Measurements from ENCODE around the gene TRIM17. TPM values are rescaled to one million over a fixed set of nuclear protein-coding genes. Genes with fewer than 3 reads are reported as not detected.

The TRIM17 gene
- total RNA-seq, 2 donors from 2014 or later: 1.7 to 1.9 TPM

DNA sequence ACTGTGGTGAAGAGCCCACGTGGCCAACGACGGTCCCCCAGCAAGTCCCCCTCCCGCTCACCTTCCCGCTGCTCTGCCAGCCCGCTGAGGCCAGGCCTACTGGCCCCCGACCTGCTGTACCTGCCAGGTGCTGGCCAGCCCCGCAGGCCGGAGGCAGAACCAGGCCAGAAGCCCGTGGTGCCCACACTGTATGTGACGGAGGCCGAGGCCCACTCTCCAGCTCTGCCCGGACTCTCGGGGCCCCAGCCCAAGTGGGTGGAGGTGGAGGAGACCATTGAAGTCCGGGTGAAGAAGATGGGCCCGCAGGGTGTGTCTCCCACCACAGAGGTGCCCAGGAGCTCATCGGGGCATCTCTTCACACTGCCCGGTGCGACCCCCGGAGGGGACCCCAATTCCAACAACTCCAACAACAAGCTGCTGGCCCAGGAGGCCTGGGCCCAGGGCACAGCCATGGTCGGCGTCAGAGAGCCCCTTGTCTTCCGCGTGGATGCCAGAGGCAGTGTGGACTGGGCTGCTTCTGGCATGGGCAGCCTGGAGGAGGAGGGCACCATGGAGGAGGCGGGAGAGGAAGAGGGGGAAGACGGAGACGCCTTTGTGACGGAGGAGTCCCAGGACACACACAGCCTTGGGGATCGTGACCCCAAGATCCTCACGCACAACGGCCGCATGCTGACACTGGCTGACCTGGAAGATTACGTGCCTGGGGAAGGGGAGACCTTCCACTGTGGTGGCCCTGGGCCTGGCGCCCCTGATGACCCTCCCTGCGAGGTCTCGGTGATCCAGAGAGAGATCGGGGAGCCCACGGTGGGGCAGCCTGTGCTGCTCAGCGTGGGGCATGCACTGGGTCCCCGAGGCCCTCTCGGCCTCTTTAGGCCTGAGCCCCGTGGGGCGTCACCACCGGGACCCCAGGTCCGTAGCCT is 56.8 kb downstream of the TRIM17 start:
- Mint-ChIP-seq H3K4me3 (no peak overlapping the region), H3K9me3 (no peaks in the 10 kb centered on the region), H3K27me3 (no peaks in the 10 kb centered on the region), H3K36me3 (ENCODE audit: low read depth) (no peaks in the 10 kb centered on the region), H3K4me1 (no peaks in the 10 kb centered on the region), H3K27ac (no peak overlapping the region)
- ATAC-seq (replicated peaks): no peak

GRCh38 chr1:228358764-228359612 is 57.7 kb downstream of the TRIM17 start:
- Mint-ChIP-seq H3K4me1 (no peaks in the 10 kb centered on the region), H3K27ac (peak overlapping the region; percentile 46), H3K36me3 (ENCODE audit: low read depth) (no peaks in the 10 kb centered on the region), H3K4me3 (no peak overlapping the region), H3K27me3 (no peaks in the 10 kb centered on the region), H3K9me3 (no peaks in the 10 kb centered on the region)
- ATAC-seq (replicated peaks): peak; percentile 10

DNA sequence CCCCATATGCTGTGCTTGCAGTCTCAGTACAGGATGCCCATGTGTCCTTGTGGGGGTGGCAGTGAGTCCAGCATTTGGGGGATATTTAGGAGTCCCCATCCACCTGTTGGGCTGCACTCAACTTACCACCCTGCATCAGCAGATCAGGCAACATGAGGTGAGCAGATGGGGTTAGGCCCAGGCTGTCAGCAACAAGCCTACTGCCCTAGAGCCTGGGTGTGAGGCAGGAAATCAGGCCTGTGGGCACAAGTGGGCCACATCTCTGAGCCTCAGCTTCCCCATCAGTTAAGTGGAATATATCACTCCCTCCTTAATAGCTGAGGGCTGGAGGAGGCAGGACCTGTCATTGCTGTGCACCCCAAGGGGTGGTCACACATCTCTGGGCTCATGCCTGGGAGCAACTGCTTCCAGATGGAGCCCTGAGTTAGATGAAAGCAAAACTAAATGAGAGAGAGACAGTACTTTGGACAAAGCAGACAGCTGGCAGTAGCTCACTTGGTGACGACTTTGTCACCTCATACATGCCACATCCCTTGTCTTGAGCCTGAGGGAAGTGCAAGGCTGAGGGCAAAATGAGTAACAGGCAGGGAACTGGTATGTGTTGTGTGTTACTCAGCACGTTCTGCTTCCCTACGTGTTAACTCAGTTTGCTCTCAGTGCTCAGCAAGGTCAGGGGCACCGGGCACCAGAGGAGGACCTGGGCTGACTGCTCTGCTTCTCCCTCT is 58.5 kb downstream of the TRIM17 start:
- H3K9me3 Mint-ChIP-seq: no peaks in the 10 kb centered on the region

More for the DNA sequence above, 58.5 kb downstream of the TRIM17 start:
- H3K36me3 Mint-ChIP-seq (ENCODE audit: low read depth): no peaks in the 10 kb centered on the region
- ATAC-seq (replicated peaks): peak; percentile 84
- H3K4me1 Mint-ChIP-seq: no peaks in the 10 kb centered on the region
- no peaks in the 10 kb centered on the region for H3K27me3 Mint-ChIP-seq
- H3K27ac Mint-ChIP-seq: peak overlapping the region; percentile 46
- no peak overlapping the region for H3K4me3 Mint-ChIP-seq

Other genes starting within 250 kb of the TRIM17 start
- gene OBSCN, start 208.8 kb downstream of the TRIM17 start, total RNA-seq: 10 to 100 TPM; 10.8 to 60.0 TPM
- gene TRIM11, start 10.0 kb downstream of the TRIM17 start, total RNA-seq: 10 to 100 TPM; 41.7 to 48.6 TPM
- 100 to 1,000 TPM in 1 of 2 donors, 10 to 100 TPM in 1; 92.7 to 111 TPM for gene RNF187, start 70.5 kb upstream of the TRIM17 start, total RNA-seq